HEK293 (cell line): ENCODE data around the gene RTP3.

Experiments
- CTCF ChIA-PET: fragments of 350-600 bp; formaldehyde crosslinking; extraction: SDS; loops from one replicate; lab custom pipeline; 2021; ENCODE audit warnings: antibody characterized with exemption; lab: Yijun Ruan, JAX
- POLR2A ChIA-PET: fragments of 300-600 bp; formaldehyde crosslinking; extraction: SDS; loops from one replicate; lab custom pipeline; 2020; ENCODE audit warnings: antibody characterized with exemption, inconsistent platforms; lab: Yijun Ruan, JAX
- H3K27ac ChIP-seq: fragments of 200-500 bp; sonication (Bioruptor generic); 2 replicates; pipeline ENCODE4 v1.5.1; 2014; ENCODE audit warnings: low read depth, low read length, control low read depth, inconsistent platforms; ENCODE audit errors: extremely low read depth
- H3K36me3 ChIP-seq, 2 experiments: fragments of 200-500 bp in 1 of 2; sonication (Bioruptor generic) in 1 of 2; 1 replicate in 1 of 2; 2 replicates in 1 of 2; pipeline ENCODE4 v1.5.1; 2014 to 2017; ENCODE audit warnings: inconsistent platforms in 2 of 2, low read length in 2 of 2; ENCODE audit not compliant: control insufficient read depth in 2 of 2, insufficient read depth in 1 of 2
- H3K4me1 ChIP-seq: fragments of 200-500 bp; sonication (Bioruptor generic); 2 replicates; pipeline ENCODE4 v1.5.1; 2014; ENCODE audit warnings: mild to moderate bottlenecking, low read length, inconsistent platforms; ENCODE audit not compliant: control insufficient read depth, insufficient read depth
- H3K4me3 ChIP-seq: 2 replicates; pipeline ENCODE4 v1.5.1; 2011; ENCODE audit warnings: low read depth, mild to moderate bottlenecking, control low read depth, low read length, moderate library complexity
- H3K9me3 ChIP-seq: fragments of 200-500 bp; sonication (Bioruptor generic); 2 replicates; pipeline ENCODE4 v1.5.1; 2014; ENCODE audit warnings: low read depth, low read length, inconsistent platforms; ENCODE audit not compliant: control insufficient read depth, insufficient read depth
- BCL11A ChIP-seq: fragments of 450-650 bp; formaldehyde crosslinking; IDR thresholded peaks from 2 replicates; pipeline ENCODE4 v1.5.1; 2016; ENCODE audit warnings: low read depth, missing biosample characterization, missing genetic modification characterization
- HOXA7 ChIP-seq: sonication (generic); formaldehyde crosslinking; IDR thresholded peaks from 2 replicates; pipeline ENCODE4 v1.8.1; 2022; ENCODE audit warnings: missing genetic modification reagents, borderline replicate concordance
- KLF10 ChIP-seq: fragments of 450-650 bp; IDR thresholded peaks from 2 replicates; pipeline ENCODE4 v1.5.1; 2018; ENCODE audit warnings: missing biosample characterization, mild to moderate bottlenecking, missing genetic modification characterization
- KLF7 ChIP-seq: fragments of 450-650 bp; formaldehyde crosslinking; IDR thresholded peaks from 2 replicates; pipeline ENCODE4 v1.5.1; 2016; ENCODE audit warnings: missing biosample characterization, missing genetic modification characterization, borderline replicate concordance
- SP2 ChIP-seq: fragments of 450-650 bp; formaldehyde crosslinking; IDR thresholded peaks from 2 replicates; pipeline ENCODE4 v1.5.1; 2016; ENCODE audit warnings: missing biosample characterization, missing genetic modification characterization
- SP3 ChIP-seq: fragments of 450-650 bp; formaldehyde crosslinking; IDR thresholded peaks from 2 replicates; pipeline ENCODE4 v1.5.1; 2016; ENCODE audit warnings: missing biosample characterization, missing genetic modification characterization
- ZNF10 ChIP-seq: fragments of 450-650 bp; formaldehyde crosslinking; IDR thresholded peaks from 2 replicates; pipeline ENCODE4 v1.5.1; 2017; ENCODE audit warnings: missing biosample characterization, missing genetic modification characterization
- ZNF114 ChIP-seq: fragments of 450-650 bp; formaldehyde crosslinking; IDR thresholded peaks from 2 replicates; pipeline ENCODE4 v1.5.0; 2017; ENCODE audit warnings: missing biosample characterization, missing genetic modification characterization
- ZNF2 ChIP-seq: fragments of 450-650 bp; formaldehyde crosslinking; IDR thresholded peaks from 2 replicates; pipeline ENCODE4 v1.5.1; 2016; ENCODE audit warnings: missing biosample characterization, missing genetic modification characterization
- ZNF223 ChIP-seq: fragments of 450-650 bp; formaldehyde crosslinking; IDR thresholded peaks from 2 replicates; pipeline ENCODE4 v1.5.1; 2016; ENCODE audit warnings: missing biosample characterization, missing genetic modification characterization
- ZNF292 ChIP-seq: fragments of 450-650 bp; formaldehyde crosslinking; IDR thresholded peaks from 2 replicates; pipeline ENCODE4 v1.5.1; 2016; ENCODE audit warnings: low read depth, missing biosample characterization, missing genetic modification characterization, borderline replicate concordance
- ZNF302 ChIP-seq: fragments of 450-650 bp; formaldehyde crosslinking; IDR thresholded peaks from 2 replicates; pipeline ENCODE4 v1.5.1; 2016; ENCODE audit warnings: missing biosample characterization, missing genetic modification characterization, low read depth
- ZNF501 ChIP-seq: fragments of 450-650 bp; formaldehyde crosslinking; IDR thresholded peaks from 2 replicates; pipeline ENCODE4 v1.5.1; 2016; ENCODE audit warnings: missing biosample characterization, missing genetic modification characterization
- ZNF548 ChIP-seq: fragments of 450-650 bp; formaldehyde crosslinking; IDR thresholded peaks from 2 replicates; pipeline ENCODE4 v1.5.1; 2016; ENCODE audit warnings: missing biosample characterization, missing genetic modification characterization
- ZNF596 ChIP-seq: fragments of 450-650 bp; IDR thresholded peaks from 2 replicates; pipeline ENCODE4 v1.5.0; 2018; ENCODE audit warnings: missing biosample characterization, mild to moderate bottlenecking, missing genetic modification characterization, moderate library complexity
- ZNF654 ChIP-seq: fragments of 450-650 bp; formaldehyde crosslinking; IDR thresholded peaks from 2 replicates; pipeline ENCODE4 v1.5.1; 2016; ENCODE audit warnings: low read depth, missing biosample characterization, missing genetic modification characterization
- TF ChIP-seq, protein P1 (sequence below): fragments of 450-650 bp; IDR thresholded peaks from 2 replicates; pipeline ENCODE4 v1.5.1; 2018; ENCODE audit warnings: missing biosample characterization, missing genetic modification characterization
- TF ChIP-seq, protein P2 (sequence below): IDR thresholded peaks from 2 replicates; pipeline ENCODE4 v1.6.1; 2011; ENCODE audit warnings: mild to moderate bottlenecking, low read depth, low read length, borderline replicate concordance
- TF ChIP-seq, protein P3 (sequence below): fragments of 450-650 bp; formaldehyde crosslinking; IDR thresholded peaks from 2 replicates; pipeline ENCODE4 v1.5.1; 2016; ENCODE audit warnings: missing biosample characterization, missing genetic modification characterization, borderline replicate concordance
- TF ChIP-seq, protein P4 (sequence below): fragments of 450-650 bp; formaldehyde crosslinking; IDR thresholded peaks from 2 replicates; pipeline ENCODE4 v1.5.1; 2016; ENCODE audit warnings: missing biosample characterization, missing genetic modification characterization
- TF ChIP-seq, protein P5 (sequence below): fragments of 450-650 bp; formaldehyde crosslinking; IDR thresholded peaks from 2 replicates; pipeline ENCODE4 v1.5.1; 2016; ENCODE audit warnings: missing biosample characterization, missing genetic modification characterization, low read depth
- TF ChIP-seq, protein P6 (sequence below): fragments of 450-650 bp; formaldehyde crosslinking; IDR thresholded peaks from 2 replicates; pipeline ENCODE4 v1.5.1; 2016; ENCODE audit warnings: missing biosample characterization, missing genetic modification characterization

The RTP3 gene

DNA sequence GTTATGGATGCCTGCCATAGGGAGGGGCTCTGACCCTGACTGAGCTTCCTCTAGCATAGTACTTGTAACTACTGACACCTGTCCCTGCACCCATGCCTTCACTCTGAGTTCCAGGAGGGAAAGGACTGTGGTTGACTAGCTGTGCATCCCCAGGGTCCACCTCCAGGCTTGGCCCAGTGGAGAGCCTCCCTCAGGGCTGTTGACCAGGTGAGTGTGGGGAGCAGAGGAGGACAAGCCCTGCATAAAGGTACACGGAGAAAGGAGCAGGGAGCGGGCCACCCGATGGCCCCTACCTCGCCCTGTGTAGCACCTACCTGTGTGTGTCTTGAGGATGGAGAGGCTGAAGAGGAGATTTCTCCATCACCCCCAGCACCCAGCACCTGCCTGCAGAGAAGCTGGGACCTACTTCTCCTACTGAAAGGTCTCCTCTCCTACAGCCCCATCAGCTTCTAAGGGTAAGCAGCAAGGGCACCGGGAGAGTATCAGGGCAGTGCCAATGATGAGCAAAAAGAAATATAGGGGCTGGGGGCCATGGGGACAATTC is 26.3 kb upstream of the RTP3 start:
- H3K36me3 ChIP-seq: no peaks in the 10 kb centered on the region
- H3K4me1 ChIP-seq: no peaks in the 10 kb centered on the region
- POLR2A ChIA-PET: no interaction called here
- no peak for TF ChIP-seq KLF10 (tag by site-specific recombination)
- no peak for TF ChIP-seq SP3 (tag by site-specific recombination)
- no peak for TF ChIP-seq ZNF501
- TF ChIP-seq ZNF654 (tag by site-specific recombination): no peak
- TF ChIP-seq ZNF114 (tag by site-specific recombination): no peak
- no peak for TF ChIP-seq ZNF10 (tag by site-specific recombination)
- TF ChIP-seq, protein P1, sequence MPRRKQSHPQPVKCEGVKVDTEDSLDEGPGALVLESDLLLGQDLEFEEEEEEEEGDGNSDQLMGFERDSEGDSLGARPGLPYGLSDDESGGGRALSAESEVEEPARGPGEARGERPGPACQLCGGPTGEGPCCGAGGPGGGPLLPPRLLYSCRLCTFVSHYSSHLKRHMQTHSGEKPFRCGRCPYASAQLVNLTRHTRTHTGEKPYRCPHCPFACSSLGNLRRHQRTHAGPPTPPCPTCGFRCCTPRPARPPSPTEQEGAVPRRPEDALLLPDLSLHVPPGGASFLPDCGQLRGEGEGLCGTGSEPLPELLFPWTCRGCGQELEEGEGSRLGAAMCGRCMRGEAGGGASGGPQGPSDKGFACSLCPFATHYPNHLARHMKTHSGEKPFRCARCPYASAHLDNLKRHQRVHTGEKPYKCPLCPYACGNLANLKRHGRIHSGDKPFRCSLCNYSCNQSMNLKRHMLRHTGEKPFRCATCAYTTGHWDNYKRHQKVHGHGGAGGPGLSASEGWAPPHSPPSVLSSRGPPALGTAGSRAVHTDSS (tag by site-specific recombination): no peak
- TF ChIP-seq, protein P2, sequence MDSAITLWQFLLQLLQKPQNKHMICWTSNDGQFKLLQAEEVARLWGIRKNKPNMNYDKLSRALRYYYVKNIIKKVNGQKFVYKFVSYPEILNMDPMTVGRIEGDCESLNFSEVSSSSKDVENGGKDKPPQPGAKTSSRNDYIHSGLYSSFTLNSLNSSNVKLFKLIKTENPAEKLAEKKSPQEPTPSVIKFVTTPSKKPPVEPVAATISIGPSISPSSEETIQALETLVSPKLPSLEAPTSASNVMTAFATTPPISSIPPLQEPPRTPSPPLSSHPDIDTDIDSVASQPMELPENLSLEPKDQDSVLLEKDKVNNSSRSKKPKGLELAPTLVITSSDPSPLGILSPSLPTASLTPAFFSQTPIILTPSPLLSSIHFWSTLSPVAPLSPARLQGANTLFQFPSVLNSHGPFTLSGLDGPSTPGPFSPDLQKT: no peak
- TF ChIP-seq ZNF292 (tag by site-specific recombination): no peak
- no peak for TF ChIP-seq ZNF223 (tag by site-specific recombination)
- TF ChIP-seq ZNF2 (tag by site-specific recombination): no peak
- TF ChIP-seq, protein P3, sequence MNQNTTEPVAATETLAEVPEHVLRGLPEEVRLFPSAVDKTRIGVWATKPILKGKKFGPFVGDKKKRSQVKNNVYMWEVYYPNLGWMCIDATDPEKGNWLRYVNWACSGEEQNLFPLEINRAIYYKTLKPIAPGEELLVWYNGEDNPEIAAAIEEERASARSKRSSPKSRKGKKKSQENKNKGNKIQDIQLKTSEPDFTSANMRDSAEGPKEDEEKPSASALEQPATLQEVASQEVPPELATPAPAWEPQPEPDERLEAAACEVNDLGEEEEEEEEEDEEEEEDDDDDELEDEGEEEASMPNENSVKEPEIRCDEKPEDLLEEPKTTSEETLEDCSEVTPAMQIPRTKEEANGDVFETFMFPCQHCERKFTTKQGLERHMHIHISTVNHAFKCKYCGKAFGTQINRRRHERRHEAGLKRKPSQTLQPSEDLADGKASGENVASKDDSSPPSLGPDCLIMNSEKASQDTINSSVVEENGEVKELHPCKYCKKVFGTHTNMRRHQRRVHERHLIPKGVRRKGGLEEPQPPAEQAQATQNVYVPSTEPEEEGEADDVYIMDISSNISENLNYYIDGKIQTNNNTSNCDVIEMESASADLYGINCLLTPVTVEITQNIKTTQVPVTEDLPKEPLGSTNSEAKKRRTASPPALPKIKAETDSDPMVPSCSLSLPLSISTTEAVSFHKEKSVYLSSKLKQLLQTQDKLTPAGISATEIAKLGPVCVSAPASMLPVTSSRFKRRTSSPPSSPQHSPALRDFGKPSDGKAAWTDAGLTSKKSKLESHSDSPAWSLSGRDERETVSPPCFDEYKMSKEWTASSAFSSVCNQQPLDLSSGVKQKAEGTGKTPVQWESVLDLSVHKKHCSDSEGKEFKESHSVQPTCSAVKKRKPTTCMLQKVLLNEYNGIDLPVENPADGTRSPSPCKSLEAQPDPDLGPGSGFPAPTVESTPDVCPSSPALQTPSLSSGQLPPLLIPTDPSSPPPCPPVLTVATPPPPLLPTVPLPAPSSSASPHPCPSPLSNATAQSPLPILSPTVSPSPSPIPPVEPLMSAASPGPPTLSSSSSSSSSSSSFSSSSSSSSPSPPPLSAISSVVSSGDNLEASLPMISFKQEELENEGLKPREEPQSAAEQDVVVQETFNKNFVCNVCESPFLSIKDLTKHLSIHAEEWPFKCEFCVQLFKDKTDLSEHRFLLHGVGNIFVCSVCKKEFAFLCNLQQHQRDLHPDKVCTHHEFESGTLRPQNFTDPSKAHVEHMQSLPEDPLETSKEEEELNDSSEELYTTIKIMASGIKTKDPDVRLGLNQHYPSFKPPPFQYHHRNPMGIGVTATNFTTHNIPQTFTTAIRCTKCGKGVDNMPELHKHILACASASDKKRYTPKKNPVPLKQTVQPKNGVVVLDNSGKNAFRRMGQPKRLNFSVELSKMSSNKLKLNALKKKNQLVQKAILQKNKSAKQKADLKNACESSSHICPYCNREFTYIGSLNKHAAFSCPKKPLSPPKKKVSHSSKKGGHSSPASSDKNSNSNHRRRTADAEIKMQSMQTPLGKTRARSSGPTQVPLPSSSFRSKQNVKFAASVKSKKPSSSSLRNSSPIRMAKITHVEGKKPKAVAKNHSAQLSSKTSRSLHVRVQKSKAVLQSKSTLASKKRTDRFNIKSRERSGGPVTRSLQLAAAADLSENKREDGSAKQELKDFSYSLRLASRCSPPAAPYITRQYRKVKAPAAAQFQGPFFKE: no peak
- TF ChIP-seq ZNF596: no peak
- TF ChIP-seq, all 188 proteins: peak for 0
- Histone ChIP-seq H3K9me3 (no peaks in the 10 kb centered on the region), H3K4me3 (no peak overlapping the region), H3K27ac (no peak overlapping the region)
- CTCF ChIA-PET: interaction anchor here (0.9 kb wide), 1 partner anchor 22 kb away, joined by 4 read pairs; no protein-coding TSS in a partner anchor

DNA sequence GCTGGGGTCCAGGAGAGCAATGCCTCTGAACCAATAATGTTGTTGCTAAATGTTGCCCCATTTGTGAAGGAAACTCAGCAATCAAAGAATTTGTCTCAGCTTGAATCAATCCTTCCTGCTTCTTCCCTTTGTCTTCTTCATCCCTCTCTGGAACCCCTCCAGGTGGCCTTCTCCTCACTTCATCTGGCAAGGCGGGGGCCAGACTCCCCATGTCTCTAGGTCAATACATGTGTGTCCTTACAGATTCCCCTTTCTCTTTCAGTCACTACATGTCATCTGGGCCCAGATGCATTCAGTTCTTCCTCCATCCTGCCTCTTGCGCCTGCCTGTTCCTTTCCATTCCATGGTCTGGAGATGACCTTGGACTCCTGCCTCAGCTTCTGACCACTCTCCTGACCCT is 25.0 kb upstream of the RTP3 start:
- no peaks in the 10 kb centered on the region for H3K4me1 ChIP-seq
- no peaks in the 10 kb centered on the region for H3K9me3 ChIP-seq
- H3K36me3 ChIP-seq: no peaks in the 10 kb centered on the region
- CTCF ChIA-PET: no interaction called here
- no peak overlapping the region for H3K27ac ChIP-seq
- H3K4me3 ChIP-seq: no peak overlapping the region
- POLR2A ChIA-PET: no interaction called here
- no peak for TF ChIP-seq SP2
- no peak for TF ChIP-seq HOXA7 (CRISPR knock-in tag)
- TF ChIP-seq, protein P4, sequence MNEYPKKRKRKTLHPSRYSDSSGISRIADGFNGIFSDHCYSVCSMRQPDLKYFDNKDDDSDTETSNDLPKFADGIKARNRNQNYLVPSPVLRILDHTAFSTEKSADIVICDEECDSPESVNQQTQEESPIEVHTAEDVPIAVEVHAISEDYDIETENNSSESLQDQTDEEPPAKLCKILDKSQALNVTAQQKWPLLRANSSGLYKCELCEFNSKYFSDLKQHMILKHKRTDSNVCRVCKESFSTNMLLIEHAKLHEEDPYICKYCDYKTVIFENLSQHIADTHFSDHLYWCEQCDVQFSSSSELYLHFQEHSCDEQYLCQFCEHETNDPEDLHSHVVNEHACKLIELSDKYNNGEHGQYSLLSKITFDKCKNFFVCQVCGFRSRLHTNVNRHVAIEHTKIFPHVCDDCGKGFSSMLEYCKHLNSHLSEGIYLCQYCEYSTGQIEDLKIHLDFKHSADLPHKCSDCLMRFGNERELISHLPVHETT (tag by site-specific recombination): no peak
- no peak for TF ChIP-seq ZNF302 (tag by site-specific recombination)
- no peak for TF ChIP-seq KLF7 (tag by site-specific recombination)
- TF ChIP-seq ZNF548 (tag by site-specific recombination): no peak
- no peak for TF ChIP-seq BCL11A (tag by site-specific recombination)
- TF ChIP-seq, protein P5, sequence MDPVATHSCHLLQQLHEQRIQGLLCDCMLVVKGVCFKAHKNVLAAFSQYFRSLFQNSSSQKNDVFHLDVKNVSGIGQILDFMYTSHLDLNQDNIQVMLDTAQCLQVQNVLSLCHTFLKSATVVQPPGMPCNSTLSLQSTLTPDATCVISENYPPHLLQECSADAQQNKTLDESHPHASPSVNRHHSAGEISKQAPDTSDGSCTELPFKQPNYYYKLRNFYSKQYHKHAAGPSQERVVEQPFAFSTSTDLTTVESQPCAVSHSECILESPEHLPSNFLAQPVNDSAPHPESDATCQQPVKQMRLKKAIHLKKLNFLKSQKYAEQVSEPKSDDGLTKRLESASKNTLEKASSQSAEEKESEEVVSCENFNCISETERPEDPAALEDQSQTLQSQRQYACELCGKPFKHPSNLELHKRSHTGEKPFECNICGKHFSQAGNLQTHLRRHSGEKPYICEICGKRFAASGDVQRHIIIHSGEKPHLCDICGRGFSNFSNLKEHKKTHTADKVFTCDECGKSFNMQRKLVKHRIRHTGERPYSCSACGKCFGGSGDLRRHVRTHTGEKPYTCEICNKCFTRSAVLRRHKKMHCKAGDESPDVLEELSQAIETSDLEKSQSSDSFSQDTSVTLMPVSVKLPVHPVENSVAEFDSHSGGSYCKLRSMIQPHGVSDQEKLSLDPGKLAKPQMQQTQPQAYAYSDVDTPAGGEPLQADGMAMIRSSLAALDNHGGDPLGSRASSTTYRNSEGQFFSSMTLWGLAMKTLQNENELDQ (tag by site-specific recombination): no peak
- TF ChIP-seq, protein P6, sequence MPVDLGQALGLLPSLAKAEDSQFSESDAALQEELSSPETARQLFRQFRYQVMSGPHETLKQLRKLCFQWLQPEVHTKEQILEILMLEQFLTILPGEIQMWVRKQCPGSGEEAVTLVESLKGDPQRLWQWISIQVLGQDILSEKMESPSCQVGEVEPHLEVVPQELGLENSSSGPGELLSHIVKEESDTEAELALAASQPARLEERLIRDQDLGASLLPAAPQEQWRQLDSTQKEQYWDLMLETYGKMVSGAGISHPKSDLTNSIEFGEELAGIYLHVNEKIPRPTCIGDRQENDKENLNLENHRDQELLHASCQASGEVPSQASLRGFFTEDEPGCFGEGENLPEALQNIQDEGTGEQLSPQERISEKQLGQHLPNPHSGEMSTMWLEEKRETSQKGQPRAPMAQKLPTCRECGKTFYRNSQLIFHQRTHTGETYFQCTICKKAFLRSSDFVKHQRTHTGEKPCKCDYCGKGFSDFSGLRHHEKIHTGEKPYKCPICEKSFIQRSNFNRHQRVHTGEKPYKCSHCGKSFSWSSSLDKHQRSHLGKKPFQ (tag by site-specific recombination): no peak
